ENCODE data around the gene CIZ1. TPM values are rescaled to one million over a fixed set of nuclear protein-coding genes. Genes with fewer than 3 reads are reported as not detected.

Gene CIZ1
- total and polyA plus RNA-seq, 2 of the 13 experiments (the other 11 are each of a cell fraction or from before 2014, with no cell fraction given), result 30.6 to 50.3 TPM

DNA sequence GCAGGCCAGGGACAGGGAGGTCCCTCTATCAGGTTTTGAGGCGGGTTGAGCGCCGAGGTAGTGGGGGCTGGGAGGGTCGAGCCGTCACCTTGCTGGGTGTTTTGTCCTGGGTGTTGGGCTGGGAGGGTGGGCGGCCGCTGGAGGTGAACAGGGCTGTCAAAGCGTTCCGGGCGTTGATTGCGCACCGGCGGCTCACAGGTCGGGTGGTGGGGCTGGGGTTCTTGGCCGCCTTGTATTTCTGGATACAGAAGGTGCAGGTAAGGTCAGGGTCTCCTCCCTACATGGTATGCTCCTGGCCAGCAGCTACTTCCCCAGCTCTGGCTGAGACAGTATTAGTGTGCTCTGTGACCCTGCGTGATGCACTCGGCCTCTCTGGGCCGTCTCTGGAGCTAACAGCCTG is 25.2 kb downstream of the CIZ1 start:
- intact Hi-C loops (cut with micrococcal nuclease; ENCODE audit: unreplicated experiment) (no loop called here), in situ Hi-C loops (cut with HindIII; ENCODE audit: extremely low pct_ligation_motif_present, low pct_unique_long_range_greater_than_20kb) (no loop called here)
- DNase-seq (ENCODE audit: low spot score), result no peak
- Histone ChIP-seq H3K9me3 (ENCODE audit: low read length) (no peaks in the 10 kb centered on the region), H4K20me1 (ENCODE audit: insufficient read depth, low read length) (no peaks in the 10 kb centered on the region), H3K27me3 (ENCODE audit: control insufficient read depth in 1 of 2, insufficient read depth in 2 of 2, low read length in 2 of 2) (no peaks in the 10 kb centered on the region), H2AFZ (ENCODE audit: low read length) (no peak overlapping the region), H3K4me3 (replicated peaks in 1 of 3; ENCODE audit: insufficient read depth in 1 of 3, low read depth in 2 of 3, low read length in 3 of 3) (no peak overlapping the region), H3K9ac (ENCODE audit: insufficient read depth, low read depth, low read length) (no peak overlapping the region), H3K79me2 (ENCODE audit: insufficient read depth, low read length) (no peaks in the 10 kb centered on the region), H3K4me2 (ENCODE audit: low read depth, low read length) (no peak overlapping the region), H3K27ac (ENCODE audit: extremely low read length, insufficient read depth, low read length) (no peak overlapping the region), H3K36me3 (replicated peaks in 1 of 2; ENCODE audit: control insufficient read depth in 1 of 2, insufficient read depth in 2 of 2, low read length in 2 of 2) (peaks cover 19 to 64% of the 10 kb centered on the region in 2 experiments; a peak in 4 of 5 replicates), H3K4me1 (ENCODE audit: insufficient read depth, low read length) (peaks cover 3% of the 10 kb centered on the region)
- ATAC-seq, result no peak
- FAIRE-seq, result no peak
- TF ChIP-seq, protein P1, sequence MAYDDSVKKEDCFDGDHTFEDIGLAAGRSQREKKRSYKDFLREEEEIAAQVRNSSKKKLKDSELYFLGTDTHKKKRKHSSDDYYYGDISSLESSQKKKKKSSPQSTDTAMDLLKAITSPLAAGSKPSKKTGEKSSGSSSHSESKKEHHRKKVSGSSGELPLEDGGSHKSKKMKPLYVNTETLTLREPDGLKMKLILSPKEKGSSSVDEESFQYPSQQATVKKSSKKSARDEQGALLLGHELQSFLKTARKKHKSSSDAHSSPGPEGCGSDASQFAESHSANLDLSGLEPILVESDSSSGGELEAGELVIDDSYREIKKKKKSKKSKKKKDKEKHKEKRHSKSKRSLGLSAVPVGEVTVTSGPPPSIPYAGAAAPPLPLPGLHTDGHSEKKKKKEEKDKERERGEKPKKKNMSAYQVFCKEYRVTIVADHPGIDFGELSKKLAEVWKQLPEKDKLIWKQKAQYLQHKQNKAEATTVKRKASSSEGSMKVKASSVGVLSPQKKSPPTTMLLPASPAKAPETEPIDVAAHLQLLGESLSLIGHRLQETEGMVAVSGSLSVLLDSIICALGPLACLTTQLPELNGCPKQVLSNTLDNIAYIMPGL (CRISPR knock-in tag; IDR thresholded peaks at IDR 0.05; ENCODE audit: borderline replicate concordance in 1 of 2, low read depth in 1 of 2), result no peak
- TF ChIP-seq ZMYM2 (CRISPR knock-in tag; IDR thresholded peaks at IDR 0.05), result no peak
- TF ChIP-seq, protein P2, sequence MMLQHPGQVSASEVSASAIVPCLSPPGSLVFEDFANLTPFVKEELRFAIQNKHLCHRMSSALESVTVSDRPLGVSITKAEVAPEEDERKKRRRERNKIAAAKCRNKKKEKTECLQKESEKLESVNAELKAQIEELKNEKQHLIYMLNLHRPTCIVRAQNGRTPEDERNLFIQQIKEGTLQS (CRISPR knock-in tag; IDR thresholded peaks at IDR 0.05), result no peak
- no peak for TF ChIP-seq ZNF720 (CRISPR knock-in tag; IDR thresholded peaks at IDR 0.05)
- no peak for TF ChIP-seq TARDBP (CRISPR knock-in tag; IDR thresholded peaks at IDR 0.05)
- TF ChIP-seq CHCHD3 (CRISPR knock-in tag; IDR thresholded peaks at IDR 0.05), result no peak
- TF ChIP-seq ZSCAN22 (CRISPR knock-in tag; IDR thresholded peaks at IDR 0.05), result no peak
- TF ChIP-seq RFX3 (CRISPR knock-in tag; IDR thresholded peaks at IDR 0.05), result no peak
- peak; percentile 38 for TF ChIP-seq AGO2 (optimal IDR thresholded peaks at IDR 0.05; ENCODE audit: low read depth, low read length)
- no peak for TF ChIP-seq SAP130 (CRISPR knock-in tag; IDR thresholded peaks at IDR 0.05; ENCODE audit: low read depth)
- no peak for TF ChIP-seq CREB1 (IDR thresholded peaks at IDR 0.05)
- TF ChIP-seq CREB1 (CRISPR knock-in tag; IDR thresholded peaks at IDR 0.05), result no peak
- TF ChIP-seq ZNF768 (CRISPR knock-in tag; IDR thresholded peaks at IDR 0.05), result peak; percentile 75; the same call in 1 of the 2 replicates
- TF ChIP-seq CREM (IDR thresholded peaks at IDR 0.05), result no peak
- TF ChIP-seq CREM (CRISPR knock-in tag; IDR thresholded peaks at IDR 0.05), result no peak
- WGBS (ENCODE audit: low lambda C conversion rate), result 95% methylated on average over 7 of the region's 18 CpGs
- ChIA-PET CTCF (ENCODE audit: low intra/inter-chr PET ratio, low total read pairs) (no interaction called here), POLR2A (no interaction called here)
- no TSS peak for BruUV-seq (replicated peaks)

Data from HepG2 (cell line).